ENCODE data around the gene PEF1.
A peak's percentile ranks its signal among the peaks of the same experiment; 100 is the strongest.
"Not testable (repeated sequence)": the region's sequence is repeated elsewhere in the genome, so short reads cannot be mapped to it uniquely, and the experiment has no call there.

PEF1 gene

GRCh38 chr1:31600641-31601040 lies 44.0 kb downstream of the PEF1 start:
- no peak for DNase-seq

- no peak for DNase-seq
Observed at GRCh38 chr1:31598980-31599379, 45.7 kb downstream of the PEF1 start.

- DNase-seq, result no peak
Observed at GRCh38 chr1:31596737-31597097, 48.0 kb downstream of the PEF1 start.

GRCh38 chr1:31595836-31596736 lies 48.6 kb downstream of the PEF1 start:
- DNase-seq, result no peak

- peak; percentile 66 for DNase-seq
Observed at GRCh38 chr1:31593770-31594632, 50.7 kb downstream of the PEF1 start.

GRCh38 chr1:31593136-31593665 lies 51.5 kb downstream of the PEF1 start:
- no peak for DNase-seq

GRCh38 chr1:31592132-31592531 lies 52.5 kb downstream of the PEF1 start:
- no peak for DNase-seq

- no peak for DNase-seq
Observed at GRCh38 chr1:31591425-31592093, 53.1 kb downstream of the PEF1 start.

GRCh38 chr1:31588751-31589515 lies 55.7 kb downstream of the PEF1 start:
- DNase-seq, result no peak

- peak; percentile 33 for DNase-seq
Observed at GRCh38 chr1:31587720-31588423, 56.8 kb downstream of the PEF1 start.

GRCh38 chr1:31587328-31587699 lies 57.4 kb downstream of the PEF1 start:
- not testable (repeated sequence) for DNase-seq

GRCh38 chr1:31586376-31587327 lies 58.0 kb downstream of the PEF1 start:
- no peak for DNase-seq

GRCh38 chr1:31585736-31586365 lies 58.8 kb downstream of the PEF1 start:
- no peak for DNase-seq

- DNase-seq, result no peak
Observed at GRCh38 chr1:31584869-31585735, 59.6 kb downstream of the PEF1 start.

GRCh38 chr1:31583995-31584868 lies 60.4 kb downstream of the PEF1 start:
- no peak for DNase-seq

- DNase-seq, result no peak
Observed at GRCh38 chr1:31583082-31583994, 61.3 kb downstream of the PEF1 start.

All from activated gamma-delta T cell treated with Interleukin-2 at 50 U/mL for 16 hours (primary cell).